A673 (cell line): ENCODE data around the gene DTL. TPM values are rescaled to one million over a fixed set of nuclear protein-coding genes. Genes with fewer than 3 reads are reported as not detected.

Source experiments
- BruUV-seq: library from RNA; stranded (reverse); fragments of 400-500 nt; replicated peaks from 2 replicates; lab custom pipeline; 2021; lab: Mats Ljungman, UMichigan
- CTCF ChIA-PET: fragments of 300-600 bp; sonication (Branson Sonifier 250); formaldehyde crosslinking; loops from one replicate; lab custom pipeline; 2022; ENCODE audit warnings: antibody characterized with exemption; lab: Charles Lee
- POLR2A ChIA-PET: fragments of 300-600 bp; sonication (Branson Sonifier 250); formaldehyde crosslinking; loops from one replicate; lab custom pipeline; 2022; ENCODE audit warnings: antibody characterized with exemption; ENCODE audit not compliant: low non-redundant PET; lab: Charles Lee
- DNase-seq: peaks from one replicate; pipeline ENCODE4 v3.0.0-alpha.2; 2015; ENCODE audit warnings: low spot score
- H3K27ac ChIP-seq: fragments of 200-600 bp; sonication (generic); 2 replicates; pipeline ENCODE4 v1.5.1; 2016; ENCODE audit warnings: mixed run types, low read depth, mild to moderate bottlenecking, mixed read lengths, antibody characterized with exemption, low read length; ENCODE audit not compliant: poor library complexity, severe bottlenecking
- H3K27me3 ChIP-seq: fragments of 200-600 bp; sonication (generic); replicated peaks from 2 replicates; pipeline ENCODE4 v1.6.1; 2017; ENCODE audit warnings: mixed run types, low read depth, mild to moderate bottlenecking, mixed read lengths, antibody characterized with exemption, low read length; ENCODE audit not compliant: insufficient read depth, poor library complexity
- H3K36me3 ChIP-seq: fragments of 200-600 bp; sonication (generic); 2 replicates; pipeline ENCODE4 v1.6.1; 2016; ENCODE audit warnings: mixed run types, mild to moderate bottlenecking, mixed read lengths, antibody characterized with exemption, low read length; ENCODE audit not compliant: insufficient read depth, poor library complexity, severe bottlenecking
- H3K4me1 ChIP-seq: fragments of 200-600 bp; sonication (generic); 2 replicates; pipeline ENCODE4 v1.6.1; 2017; ENCODE audit warnings: mixed run types, mild to moderate bottlenecking, mixed read lengths, antibody characterized with exemption, low read length; ENCODE audit not compliant: insufficient read depth, poor library complexity, severe bottlenecking
- H3K4me3 ChIP-seq: fragments of 200-600 bp; sonication (generic); 2 replicates; pipeline ENCODE4 v1.5.1; 2016; ENCODE audit warnings: low read depth, mixed run types, mild to moderate bottlenecking, mixed read lengths, low read length; ENCODE audit not compliant: poor library complexity, severe bottlenecking
- H3K9me3 ChIP-seq: fragments of 200-600 bp; sonication (generic); 2 replicates; pipeline ENCODE4 v1.6.1; 2016; ENCODE audit warnings: mixed run types, low read depth, mild to moderate bottlenecking, mixed read lengths, antibody characterized with exemption, low read length; ENCODE audit not compliant: poor library complexity, severe bottlenecking
- EZH2 ChIP-seq: fragments of 200-600 bp; sonication (generic); IDR thresholded peaks from 2 replicates; pipeline ENCODE4 v1.6.1; 2017; ENCODE audit warnings: borderline replicate concordance, low read depth, mild to moderate bottlenecking, mixed read lengths, antibody characterized with exemption, low read length; ENCODE audit not compliant: poor library complexity, severe bottlenecking
- intact Hi-C: fragments of 100-400 bp; cut with micrococcal nuclease; formaldehyde crosslinking; loops from one replicate; pipeline ENCODE4 v1.10.0; 2022; ENCODE audit not compliant: unreplicated experiment
- total RNA-seq: library from RNA; stranded (reverse); gene quantifications from 2 replicates; pipeline ENCODE4 v1.2.3, GENCODE V29; 2021
- TF ChIP-seq, protein P1 (sequence below): fragments of 300-800, 200-600 bp; sonication (generic); conservative IDR thresholded peaks from 2 replicates; pipeline ENCODE4 v1.5.1; 2017; ENCODE audit warnings: low read depth, mild to moderate bottlenecking, antibody characterized with exemption, low read length, moderate library complexity, mixed read lengths

DTL gene
- total RNA-seq, 1 experiment from 2014 or later, result 84.3 TPM

- BruUV-seq, result no TSS peak
- intact Hi-C loops, result no loop called here
- Histone ChIP-seq H3K9me3 (no peaks in the 10 kb centered on the region), H3K36me3 (no peaks in the 10 kb centered on the region), H3K4me1 (no peaks in the 10 kb centered on the region), H3K27me3 (no peaks in the 10 kb centered on the region), H3K27ac (no peak overlapping the region), H3K4me3 (no peak overlapping the region)
- TF ChIP-seq, protein P1, sequence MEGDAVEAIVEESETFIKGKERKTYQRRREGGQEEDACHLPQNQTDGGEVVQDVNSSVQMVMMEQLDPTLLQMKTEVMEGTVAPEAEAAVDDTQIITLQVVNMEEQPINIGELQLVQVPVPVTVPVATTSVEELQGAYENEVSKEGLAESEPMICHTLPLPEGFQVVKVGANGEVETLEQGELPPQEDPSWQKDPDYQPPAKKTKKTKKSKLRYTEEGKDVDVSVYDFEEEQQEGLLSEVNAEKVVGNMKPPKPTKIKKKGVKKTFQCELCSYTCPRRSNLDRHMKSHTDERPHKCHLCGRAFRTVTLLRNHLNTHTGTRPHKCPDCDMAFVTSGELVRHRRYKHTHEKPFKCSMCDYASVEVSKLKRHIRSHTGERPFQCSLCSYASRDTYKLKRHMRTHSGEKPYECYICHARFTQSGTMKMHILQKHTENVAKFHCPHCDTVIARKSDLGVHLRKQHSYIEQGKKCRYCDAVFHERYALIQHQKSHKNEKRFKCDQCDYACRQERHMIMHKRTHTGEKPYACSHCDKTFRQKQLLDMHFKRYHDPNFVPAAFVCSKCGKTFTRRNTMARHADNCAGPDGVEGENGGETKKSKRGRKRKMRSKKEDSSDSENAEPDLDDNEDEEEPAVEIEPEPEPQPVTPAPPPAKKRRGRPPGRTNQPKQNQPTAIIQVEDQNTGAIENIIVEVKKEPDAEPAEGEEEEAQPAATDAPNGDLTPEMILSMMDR, result no peak
- no peak for DNase-seq
- ChIA-PET CTCF (no interaction called here), POLR2A (no interaction called here)
Observed at GRCh38 chr1:212119397-212119837, 83.9 kb downstream of the DTL start.

- no TSS peak for BruUV-seq
- H3K4me1 ChIP-seq, result no peaks in the 10 kb centered on the region
- H3K27ac ChIP-seq, result no peak overlapping the region
- DNase-seq, result no peak
- no peaks in the 10 kb centered on the region for H3K36me3 ChIP-seq
- POLR2A ChIA-PET, result no interaction called here
- TF ChIP-seq, protein P1, result no peak
- CTCF ChIA-PET, result no interaction called here
- no peak overlapping the region for H3K4me3 ChIP-seq
- no peaks in the 10 kb centered on the region for H3K9me3 ChIP-seq
- no peaks in the 10 kb centered on the region for H3K27me3 ChIP-seq
- intact Hi-C loops, result no loop called here
Observed at GRCh38 chr1:212119863-212120262, 84.3 kb downstream of the DTL start.

DNA sequence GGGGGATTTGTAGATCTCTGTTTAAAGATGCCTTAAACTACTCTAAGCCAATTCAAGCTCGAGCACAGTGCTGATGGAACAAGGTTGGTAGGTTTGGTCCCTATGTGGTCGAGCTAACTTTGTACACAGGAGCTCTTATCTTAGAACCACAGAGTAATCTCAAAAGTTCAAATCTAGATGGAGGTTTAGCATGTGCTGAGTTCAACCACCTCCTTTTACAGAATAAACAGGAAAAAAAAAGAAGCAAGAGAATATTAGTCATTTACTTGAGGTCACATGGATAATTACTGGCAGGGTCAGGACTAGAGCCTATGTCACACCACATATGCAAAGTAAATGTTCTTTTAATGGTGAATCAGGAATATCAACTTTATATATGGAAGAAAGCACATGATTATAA is 86.2 kb downstream of the DTL start:
- H3K27me3 ChIP-seq, result no peaks in the 10 kb centered on the region
- TF ChIP-seq, protein P1, result no peak
- TF ChIP-seq EZH2, result no peak
- intact Hi-C loops, result no loop called here
- POLR2A ChIA-PET, result no interaction called here
- H3K4me3 ChIP-seq, result no peak overlapping the region
- no peak for DNase-seq
- BruUV-seq, result no TSS peak
- CTCF ChIA-PET, result no interaction called here
- H3K9me3 ChIP-seq, result no peaks in the 10 kb centered on the region
- no peaks in the 10 kb centered on the region for H3K36me3 ChIP-seq
- H3K4me1 ChIP-seq, result no peaks in the 10 kb centered on the region
- H3K27ac ChIP-seq, result no peak overlapping the region
